ENCODE measurements around the gene TNK2. TPM values are rescaled to one million over a fixed set of nuclear protein-coding genes. Genes with fewer than 3 reads are reported as not detected.
"Not testable (repeated sequence)": the region's sequence is repeated elsewhere in the genome, so short reads cannot be mapped to it uniquely, and the experiment has no call there.

The TNK2 gene
- total RNA-seq, 6 experiments from 2014 or later: 12.6 to 52.5 (median 25.3) TPM

- DNase-seq: no peak
- H3K27me3 ChIP-seq: no peaks in the 10 kb centered on the region
- TF ChIP-seq, protein P1, sequence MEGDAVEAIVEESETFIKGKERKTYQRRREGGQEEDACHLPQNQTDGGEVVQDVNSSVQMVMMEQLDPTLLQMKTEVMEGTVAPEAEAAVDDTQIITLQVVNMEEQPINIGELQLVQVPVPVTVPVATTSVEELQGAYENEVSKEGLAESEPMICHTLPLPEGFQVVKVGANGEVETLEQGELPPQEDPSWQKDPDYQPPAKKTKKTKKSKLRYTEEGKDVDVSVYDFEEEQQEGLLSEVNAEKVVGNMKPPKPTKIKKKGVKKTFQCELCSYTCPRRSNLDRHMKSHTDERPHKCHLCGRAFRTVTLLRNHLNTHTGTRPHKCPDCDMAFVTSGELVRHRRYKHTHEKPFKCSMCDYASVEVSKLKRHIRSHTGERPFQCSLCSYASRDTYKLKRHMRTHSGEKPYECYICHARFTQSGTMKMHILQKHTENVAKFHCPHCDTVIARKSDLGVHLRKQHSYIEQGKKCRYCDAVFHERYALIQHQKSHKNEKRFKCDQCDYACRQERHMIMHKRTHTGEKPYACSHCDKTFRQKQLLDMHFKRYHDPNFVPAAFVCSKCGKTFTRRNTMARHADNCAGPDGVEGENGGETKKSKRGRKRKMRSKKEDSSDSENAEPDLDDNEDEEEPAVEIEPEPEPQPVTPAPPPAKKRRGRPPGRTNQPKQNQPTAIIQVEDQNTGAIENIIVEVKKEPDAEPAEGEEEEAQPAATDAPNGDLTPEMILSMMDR (IDR thresholded peaks at IDR 0.05): no peak
- no peak for TF ChIP-seq POLR2A (IDR thresholded peaks at IDR 0.05)
- ATAC-seq: no peak
- H3K27ac ChIP-seq: no peak overlapping the region
- 78% methylated on average over 17 of the region's 47 CpGs for WGBS (ENCODE audit: insufficient coverage, low coverage, low lambda C conversion rate, missing lambda C conversion rate)
- peaks cover 0 to 5% (median 0%) of the 10 kb centered on the region in 4 donors for H3K4me1 ChIP-seq
- H3K4me3 ChIP-seq: no peak overlapping the region
- no peaks in the 10 kb centered on the region for H3K36me3 ChIP-seq
- intact Hi-C loops (cut with DNase I): no loop called here
- H3K9me3 ChIP-seq: no peaks in the 10 kb centered on the region
These were observed 82.2 kb downstream of the TNK2 start for GRCh38 chr3:195825857-195826804.

- Histone ChIP-seq H3K27ac (no peak overlapping the region), H3K4me1 (peaks cover 0 to 5% (median 0%) of the 10 kb centered on the region in 4 donors), H3K36me3 (no peaks in the 10 kb centered on the region), H3K4me3 (no peak overlapping the region), H3K9me3 (no peaks in the 10 kb centered on the region), H3K27me3 (no peaks in the 10 kb centered on the region)
- ATAC-seq (peak in 2 of 4 donors; percentile 29 to 45), DNase-seq (peak in 1 of 3 donors; percentile 53)
- TF ChIP-seq, protein P1 (IDR thresholded peaks at IDR 0.05): no peak
- TF ChIP-seq POLR2A (IDR thresholded peaks at IDR 0.05): no peak
- WGBS (ENCODE audit: insufficient coverage, low coverage, low lambda C conversion rate, missing lambda C conversion rate): 67% methylated on average over 4 of the region's 15 CpGs
- intact Hi-C loops (cut with DNase I): no loop called here
These were observed 83.2 kb downstream of the TNK2 start for GRCh38 chr3:195825191-195825588.

- H3K36me3 ChIP-seq; H3K4me1 ChIP-seq; intact Hi-C loops (cut with DNase I); DNase-seq; H3K9me3 ChIP-seq; H3K4me3 ChIP-seq; ATAC-seq; H3K27me3 ChIP-seq; H3K27ac ChIP-seq: not testable (repeated sequence)
- 50% methylated on average over 2 of the region's 13 CpGs for WGBS (ENCODE audit: insufficient coverage, low coverage, low lambda C conversion rate, missing lambda C conversion rate)
These were observed 83.7 kb downstream of the TNK2 start for GRCh38 chr3:195824425-195825190.

- intact Hi-C loops (cut with DNase I): no loop called here
- H3K4me1 ChIP-seq: peaks cover 0 to 5% (median 0%) of the 10 kb centered on the region in 4 donors
- H3K4me3 ChIP-seq: no peak overlapping the region
- DNase-seq: peak; percentile 54 to 89 (median 84)
- H3K27me3 ChIP-seq: no peaks in the 10 kb centered on the region
- ATAC-seq: peak; percentile 66 to 87 (median 81)
- 52% methylated on average over 5 of the region's 13 CpGs for WGBS (ENCODE audit: insufficient coverage, low coverage, low lambda C conversion rate, missing lambda C conversion rate)
- TF ChIP-seq, protein P1 (IDR thresholded peaks at IDR 0.05): no peak
- no peaks in the 10 kb centered on the region for H3K36me3 ChIP-seq
- peak overlapping the region in 1 of 3 donors; percentile 59 for H3K27ac ChIP-seq
- no peaks in the 10 kb centered on the region for H3K9me3 ChIP-seq
These were observed 84.4 kb downstream of the TNK2 start for GRCh38 chr3:195823999-195824398.
